OCI-LY1 (cell line): ENCODE results near the gene CFAP58.

ENCODE experiments used
- EZH2 ChIP-seq: fragments of 200-600 bp; sonication (generic), shearing (Covaris generic); IDR thresholded peaks from 2 replicates; pipeline ENCODE4 v1.8.0; 2017; ENCODE audit warnings: borderline replicate concordance, mixed run types, mild to moderate bottlenecking, antibody characterized with exemption, low read length, moderate library complexity, mixed read lengths
- TF ChIP-seq, protein P1 (sequence below): fragments of 200-600 bp; sonication (generic), shearing (Covaris generic); IDR thresholded peaks from 2 replicates; pipeline ENCODE4 v1.5.1; 2017; ENCODE audit warnings: mild to moderate bottlenecking, antibody characterized with exemption, low read length, moderate library complexity, mixed read lengths

DNA sequence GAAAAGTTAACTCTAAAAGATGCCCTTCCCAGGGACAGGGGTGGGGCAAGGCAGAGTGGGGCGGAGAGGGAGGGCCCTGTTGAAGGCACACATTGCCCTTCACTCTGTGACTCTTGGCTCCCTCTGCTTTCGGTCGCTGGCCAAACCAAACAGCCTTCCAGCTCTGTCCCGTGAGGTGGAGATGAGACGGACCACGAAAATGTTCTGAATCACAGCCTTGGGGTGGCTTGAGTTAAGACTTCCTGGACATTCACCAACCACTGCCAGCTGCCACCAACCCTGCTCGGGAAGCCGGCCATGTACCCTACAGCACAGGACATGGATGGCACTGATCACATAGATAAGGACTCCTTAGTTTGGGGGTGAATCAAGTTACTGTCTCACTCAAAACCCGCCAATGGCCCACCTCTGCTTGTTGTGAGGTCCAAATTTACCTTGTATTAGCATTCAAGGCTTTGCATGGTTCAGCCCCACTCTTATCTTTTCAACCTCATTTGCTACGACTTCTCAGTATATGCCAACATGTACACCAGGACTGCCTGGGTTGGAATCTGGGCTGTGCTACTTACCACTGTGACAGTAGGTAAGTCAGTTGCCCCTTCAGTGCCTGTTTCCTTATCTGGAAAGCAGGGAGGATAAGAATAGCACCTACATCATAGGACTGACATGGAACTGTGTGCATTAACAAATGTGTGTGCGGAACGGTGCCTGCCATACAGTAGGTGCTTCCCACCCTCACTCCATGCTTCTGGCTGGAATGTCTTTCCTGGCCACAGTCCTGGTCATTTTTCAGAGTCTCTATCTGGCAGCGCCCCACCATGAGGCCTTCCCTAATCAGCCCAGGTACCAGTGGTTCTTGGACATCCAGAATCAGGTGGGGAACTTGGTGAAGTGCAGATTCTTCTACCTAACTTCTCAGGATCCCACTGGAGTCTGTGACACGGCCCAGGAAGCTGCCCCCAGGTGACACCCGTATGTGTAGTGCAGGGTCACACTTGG lies 43.4 kb upstream of the CFAP58 start:
- TF ChIP-seq, protein P1, sequence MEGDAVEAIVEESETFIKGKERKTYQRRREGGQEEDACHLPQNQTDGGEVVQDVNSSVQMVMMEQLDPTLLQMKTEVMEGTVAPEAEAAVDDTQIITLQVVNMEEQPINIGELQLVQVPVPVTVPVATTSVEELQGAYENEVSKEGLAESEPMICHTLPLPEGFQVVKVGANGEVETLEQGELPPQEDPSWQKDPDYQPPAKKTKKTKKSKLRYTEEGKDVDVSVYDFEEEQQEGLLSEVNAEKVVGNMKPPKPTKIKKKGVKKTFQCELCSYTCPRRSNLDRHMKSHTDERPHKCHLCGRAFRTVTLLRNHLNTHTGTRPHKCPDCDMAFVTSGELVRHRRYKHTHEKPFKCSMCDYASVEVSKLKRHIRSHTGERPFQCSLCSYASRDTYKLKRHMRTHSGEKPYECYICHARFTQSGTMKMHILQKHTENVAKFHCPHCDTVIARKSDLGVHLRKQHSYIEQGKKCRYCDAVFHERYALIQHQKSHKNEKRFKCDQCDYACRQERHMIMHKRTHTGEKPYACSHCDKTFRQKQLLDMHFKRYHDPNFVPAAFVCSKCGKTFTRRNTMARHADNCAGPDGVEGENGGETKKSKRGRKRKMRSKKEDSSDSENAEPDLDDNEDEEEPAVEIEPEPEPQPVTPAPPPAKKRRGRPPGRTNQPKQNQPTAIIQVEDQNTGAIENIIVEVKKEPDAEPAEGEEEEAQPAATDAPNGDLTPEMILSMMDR = no peak
- TF ChIP-seq EZH2 = no peak
